Suprapubic skin (tissue), 4 donors: ENCODE measurements around the gene SLC6A20.

Source experiments
- POLR2A ChIP-seq, 2 donors: fragments of 450-650 bp; IDR thresholded peaks; one replicate each; pipeline ENCODE4 v1.6.1; 2017; ENCODE audit warnings: antibody characterized with exemption in 2 of 2, mild to moderate bottlenecking in 2 of 2, moderate library complexity in 2 of 2
- POLR2AphosphoS5 ChIP-seq, 3 donors: sonication (generic); formaldehyde crosslinking; IDR thresholded peaks; one replicate each; pipeline ENCODE4 v1.6.1; 2017; ENCODE audit warnings: antibody characterized with exemption in 3 of 3
- TF ChIP-seq, protein P1 (sequence below), 2 donors: fragments of 200-600 bp in 1 of 2; fragments of 450-650 bp in 1 of 2; sonication (generic) in 1 of 2; IDR thresholded peaks; one replicate each; pipeline ENCODE4 v1.5.1; 2016 to 2019; ENCODE audit warnings: antibody characterized with exemption in 2 of 2, mild to moderate bottlenecking in 1 of 2, moderate library complexity in 1 of 2

DNA sequence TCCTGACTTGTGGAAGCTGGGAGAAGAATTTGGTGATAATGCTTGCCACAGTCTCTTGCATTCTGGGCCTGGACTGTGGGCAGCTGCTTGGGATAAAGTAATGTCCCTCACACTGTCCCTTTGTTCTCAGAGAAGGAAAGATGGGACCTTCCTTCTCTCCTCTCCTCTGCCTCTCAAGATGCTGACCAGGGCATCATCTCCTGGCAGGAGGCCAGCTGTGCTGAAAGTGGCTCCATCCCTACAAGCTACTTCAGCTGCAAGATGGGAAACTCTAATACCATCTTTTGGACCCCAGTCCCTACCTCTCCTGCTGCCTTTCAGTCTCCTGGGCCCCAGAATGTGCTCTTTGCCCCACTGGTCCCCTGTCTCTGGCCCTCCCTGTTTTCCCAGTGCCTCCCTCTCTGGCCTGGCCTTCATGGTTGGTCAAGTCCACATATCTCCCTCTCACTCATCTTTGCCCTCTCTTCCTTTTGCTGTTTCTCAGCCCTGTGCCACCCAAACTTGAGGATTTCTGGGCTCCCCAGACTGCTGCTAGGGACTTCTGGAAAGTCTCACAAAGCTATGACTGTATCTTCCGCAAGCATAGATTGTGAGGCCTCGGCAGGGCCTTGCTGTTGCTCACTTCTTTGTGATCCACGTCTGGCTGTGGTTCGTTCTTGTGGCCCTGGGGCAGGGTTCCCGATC is 7.1 kb upstream of the SLC6A20 start:
- TF ChIP-seq, protein P1, sequence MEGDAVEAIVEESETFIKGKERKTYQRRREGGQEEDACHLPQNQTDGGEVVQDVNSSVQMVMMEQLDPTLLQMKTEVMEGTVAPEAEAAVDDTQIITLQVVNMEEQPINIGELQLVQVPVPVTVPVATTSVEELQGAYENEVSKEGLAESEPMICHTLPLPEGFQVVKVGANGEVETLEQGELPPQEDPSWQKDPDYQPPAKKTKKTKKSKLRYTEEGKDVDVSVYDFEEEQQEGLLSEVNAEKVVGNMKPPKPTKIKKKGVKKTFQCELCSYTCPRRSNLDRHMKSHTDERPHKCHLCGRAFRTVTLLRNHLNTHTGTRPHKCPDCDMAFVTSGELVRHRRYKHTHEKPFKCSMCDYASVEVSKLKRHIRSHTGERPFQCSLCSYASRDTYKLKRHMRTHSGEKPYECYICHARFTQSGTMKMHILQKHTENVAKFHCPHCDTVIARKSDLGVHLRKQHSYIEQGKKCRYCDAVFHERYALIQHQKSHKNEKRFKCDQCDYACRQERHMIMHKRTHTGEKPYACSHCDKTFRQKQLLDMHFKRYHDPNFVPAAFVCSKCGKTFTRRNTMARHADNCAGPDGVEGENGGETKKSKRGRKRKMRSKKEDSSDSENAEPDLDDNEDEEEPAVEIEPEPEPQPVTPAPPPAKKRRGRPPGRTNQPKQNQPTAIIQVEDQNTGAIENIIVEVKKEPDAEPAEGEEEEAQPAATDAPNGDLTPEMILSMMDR (IDR thresholded peaks at IDR 0.05): no peak
- TF ChIP-seq POLR2A (IDR thresholded peaks at IDR 0.05) (no peak), POLR2AphosphoS5 (IDR thresholded peaks at IDR 0.05) (no peak)
